H1 (cell line): ENCODE data around the gene HNRNPA3. TPM values are rescaled to one million over a fixed set of nuclear protein-coding genes. Genes with fewer than 3 reads are reported as not detected.

ENCODE experiments used
- CTCF ChIA-PET: fragments of 300-600 bp; sonication (Branson Sonifier 250); formaldehyde crosslinking; loops from one replicate; lab custom pipeline; 2021; ENCODE audit not compliant: partially characterized antibody; lab: Charles Lee
- POLR2A ChIA-PET: fragments of 300-600 bp; sonication (Branson Sonifier 250); formaldehyde crosslinking; loops from one replicate; lab custom pipeline; 2021; ENCODE audit warnings: inconsistent platforms; ENCODE audit not compliant: partially characterized antibody; lab: Charles Lee
- DNase-seq, 2 experiments: peaks; one replicate each; pipeline versions ENCODE4 v3.0.0 to v3.0.0-alpha.2; 2010 to 2022; ENCODE audit warnings: low spot score in 2 of 2, low read depth in 1 of 2, mixed read lengths in 1 of 2
- FAIRE-seq: peaks from 2 replicates; lab custom pipeline; 2011; peaks lifted over from hg19 to GRCh38; lab: Jason Lieb, UNC
- H2AFZ ChIP-seq: 2 replicates; pipeline ENCODE4 v1.8.1; 2012; ENCODE audit warnings: low read length, inconsistent platforms
- H2AK5ac ChIP-seq: 2 replicates; pipeline ENCODE4 v1.6.1; 2013; ENCODE audit warnings: low read depth, low read length
- H2BK120ac ChIP-seq: replicated peaks from 2 replicates; pipeline ENCODE3; 2013; ENCODE audit warnings: low read depth, low read length, inconsistent platforms
- H2BK12ac ChIP-seq: 2 replicates; pipeline ENCODE4 v1.6.1; 2013; ENCODE audit warnings: low read depth, low read length
- H2BK15ac ChIP-seq: 2 replicates; pipeline ENCODE4 v1.6.1; 2013; ENCODE audit warnings: low read length
- H2BK20ac ChIP-seq: 2 replicates; pipeline ENCODE4 v1.6.1; 2013; ENCODE audit warnings: low read length
- H2BK5ac ChIP-seq: 2 replicates; pipeline ENCODE4 v1.6.1; 2013; ENCODE audit warnings: low read depth, low read length
- H3K14ac ChIP-seq: 2 replicates; pipeline ENCODE4 v1.6.1; 2013; ENCODE audit warnings: inconsistent platforms; ENCODE audit not compliant: insufficient read length
- H3K18ac ChIP-seq: 2 replicates; pipeline ENCODE4 v1.6.1; 2013; ENCODE audit warnings: low read length; ENCODE audit errors: extremely low read depth
- H3K23ac ChIP-seq: 2 replicates; pipeline ENCODE4 v1.6.1; 2013; ENCODE audit warnings: inconsistent platforms; ENCODE audit not compliant: insufficient read length
- H3K23me2 ChIP-seq: 2 replicates; pipeline ENCODE4 v1.6.1; 2013; ENCODE audit warnings: low read depth, low read length
- H3K27ac ChIP-seq: 2 replicates; pipeline ENCODE4 v1.6.1; 2011; ENCODE audit warnings: low read depth, low read length, inconsistent platforms
- H3K27me3 ChIP-seq, 4 experiments: replicated peaks in 1 of 4; 1 replicate in 1 of 4; 2 replicates in 3 of 4; pipeline versions ENCODE4 v1.6.1 to v1.8.1; 2011 to 2013; ENCODE audit warnings: low read length in 3 of 4, mild to moderate bottlenecking in 3 of 4, inconsistent platforms in 2 of 4, mixed read lengths in 2 of 4, moderate library complexity in 1 of 4; ENCODE audit not compliant: control insufficient read depth in 3 of 4, insufficient read depth in 3 of 4; ENCODE audit errors: extremely low read depth in 1 of 4
- H3K36me3 ChIP-seq, 4 experiments: 2 replicates each; pipeline versions ENCODE4 v1.6.1 to v1.8.1; 2011 to 2013; ENCODE audit warnings: mild to moderate bottlenecking in 4 of 4, low read length in 3 of 4, moderate library complexity in 2 of 4, control low read depth in 1 of 4, inconsistent platforms in 1 of 4; ENCODE audit not compliant: insufficient read depth in 4 of 4, control insufficient read depth in 2 of 4
- H3K4ac ChIP-seq: replicated peaks from 2 replicates; pipeline ENCODE3; 2013; ENCODE audit warnings: low read length, low read depth, mixed read lengths, inconsistent platforms; ENCODE audit not compliant: insufficient read length
- H3K4me1 ChIP-seq, 4 experiments: replicated peaks in 1 of 4; 1 replicate in 1 of 4; 2 replicates in 3 of 4; pipeline versions ENCODE4 v1.6.1 to v1.8.1; 2011 to 2013; ENCODE audit warnings: low read length in 3 of 4, inconsistent platforms in 2 of 4, mixed read lengths in 1 of 4; ENCODE audit not compliant: insufficient read depth in 4 of 4, control insufficient read depth in 3 of 4
- H3K4me2 ChIP-seq, 2 experiments: 2 replicates each; pipeline versions ENCODE4 v1.6.1 to v1.8.1; 2011 to 2013; ENCODE audit warnings: low read depth in 2 of 2, low read length in 2 of 2, control low read depth in 1 of 2, inconsistent platforms in 1 of 2, mild to moderate bottlenecking in 1 of 2; ENCODE audit not compliant: insufficient read depth in 1 of 2
- H3K4me3 ChIP-seq, 4 experiments: fragments of 200-600, 300-600 bp in 1 of 4; sonication (generic), shearing (Covaris generic), sonication (Bioruptor Twin) in 1 of 4; 2 replicates each; pipeline versions ENCODE4 v1.5.1 to v1.8.1; 2011 to 2016; ENCODE audit warnings: low read length in 4 of 4, low read depth in 3 of 4, control low read depth in 2 of 4, inconsistent platforms in 2 of 4, mild to moderate bottlenecking in 2 of 4, mixed read lengths in 1 of 4, moderate library complexity in 1 of 4; ENCODE audit not compliant: insufficient read depth in 2 of 4; ENCODE audit errors: extremely low read depth in 1 of 4
- H3K56ac ChIP-seq: replicated peaks from 2 replicates; pipeline ENCODE3; 2013; ENCODE audit warnings: low read depth, mild to moderate bottlenecking, mixed read lengths, low read length, inconsistent platforms; ENCODE audit not compliant: insufficient read length
- H3K79me1 ChIP-seq: 2 replicates; pipeline ENCODE4 v1.6.1; 2013; ENCODE audit warnings: low read depth, low read length, control low read depth
- H3K79me2 ChIP-seq, 2 experiments: 2 replicates each; pipeline versions ENCODE4 v1.6.1 to v1.8.1; 2012 to 2013; ENCODE audit warnings: low read length in 2 of 2, mild to moderate bottlenecking in 2 of 2, inconsistent platforms in 1 of 2; ENCODE audit not compliant: insufficient read depth in 2 of 2, control insufficient read depth in 1 of 2
- H3K9ac ChIP-seq, 4 experiments: replicated peaks in 1 of 4; 1 replicate in 1 of 4; 2 replicates in 3 of 4; pipeline versions ENCODE4 v1.6.1 to v1.8.1; 2011 to 2013; ENCODE audit warnings: low read depth in 3 of 4, low read length in 3 of 4, control low read depth in 2 of 4, mild to moderate bottlenecking in 2 of 4, moderate library complexity in 2 of 4, inconsistent platforms in 1 of 4; ENCODE audit errors: extremely low read depth in 1 of 4
- H3K9me3 ChIP-seq, 2 experiments: 2 replicates each; pipeline versions ENCODE4 v1.6.1 to v1.8.1; 2012 to 2013; ENCODE audit warnings: mild to moderate bottlenecking in 2 of 2, moderate library complexity in 2 of 2, control low read depth in 1 of 2, inconsistent platforms in 1 of 2, low read depth in 1 of 2, low read length in 1 of 2, mixed read lengths in 1 of 2; ENCODE audit not compliant: insufficient read depth in 2 of 2
- H4K20me1 ChIP-seq, 2 experiments: replicated peaks in 1 of 2; 2 replicates each; pipeline versions ENCODE3 to v1.8.1; 2011 to 2013; ENCODE audit warnings: inconsistent platforms in 2 of 2, low read length in 2 of 2, mild to moderate bottlenecking in 1 of 2; ENCODE audit not compliant: insufficient read depth in 2 of 2, control insufficient read depth in 1 of 2
- H4K5ac ChIP-seq: 2 replicates; pipeline ENCODE4 v1.6.1; 2013; ENCODE audit warnings: low read length, low read depth, mixed read lengths, inconsistent platforms; ENCODE audit not compliant: insufficient read length
- H4K8ac ChIP-seq: 2 replicates; pipeline ENCODE4 v1.8.0; 2013; ENCODE audit warnings: mild to moderate bottlenecking, moderate library complexity, low read length, inconsistent platforms; ENCODE audit not compliant: insufficient read depth; ENCODE audit errors: extremely low read depth
- H4K91ac ChIP-seq: replicated peaks from 2 replicates; pipeline ENCODE3; 2013; ENCODE audit warnings: low read length, mixed read lengths, inconsistent platforms; ENCODE audit not compliant: insufficient read length
- ASH2L ChIP-seq: fragments of 200-600, 300-600 bp; sonication (generic); IDR thresholded peaks from one replicate; pipeline ENCODE4 v1.7.1; 2017; ENCODE audit warnings: low read length
- BACH1 ChIP-seq: IDR thresholded peaks from 2 replicates; pipeline ENCODE4 v1.6.1; 2012; ENCODE audit warnings: low read length, improper control_type of control experiment
- GABPA ChIP-seq: IDR thresholded peaks from 2 replicates; pipeline ENCODE4 v1.6.1; 2011; ENCODE audit warnings: mild to moderate bottlenecking, low read length, moderate library complexity, borderline replicate concordance; ENCODE audit not compliant: insufficient read depth
- PHF8 ChIP-seq: fragments of 200-600 bp; sonication (generic); conservative IDR thresholded peaks from 2 replicates; pipeline ENCODE4 v1.7.1; 2012; ENCODE audit warnings: low read depth, mild to moderate bottlenecking, inconsistent platforms, low read length, moderate library complexity
- POU5F1 ChIP-seq: IDR thresholded peaks from 2 replicates; pipeline ENCODE4 v1.6.1; 2011; ENCODE audit warnings: low read depth, mild to moderate bottlenecking, low read length, moderate library complexity
- RNF2 ChIP-seq: fragments of 200-900, 300-1000 bp; sonication (generic); IDR thresholded peaks from 2 replicates; pipeline ENCODE4 v1.7.1; 2016; ENCODE audit warnings: borderline replicate concordance, low read depth, mild to moderate bottlenecking, antibody characterized with exemption, low read length; ENCODE audit not compliant: poor library complexity, severe bottlenecking; ENCODE audit errors: missing control alignments
- SIN3A ChIP-seq, 2 experiments: IDR thresholded peaks in 1 of 2; conservative IDR thresholded peaks in 1 of 2; 2 replicates each; pipeline ENCODE4 v1.6.1; 2011 to 2012; ENCODE audit warnings: low read length in 2 of 2, improper control_type of control experiment in 1 of 2, low read depth in 1 of 2, mild to moderate bottlenecking in 1 of 2
- SP2 ChIP-seq: IDR thresholded peaks from 2 replicates; pipeline ENCODE4 v1.6.1; 2012; ENCODE audit warnings: mild to moderate bottlenecking, low read length, inconsistent platforms
- SRF ChIP-seq: IDR thresholded peaks from 2 replicates; pipeline ENCODE4 v1.6.1; 2011; ENCODE audit warnings: mild to moderate bottlenecking, low read depth, low read length, moderate library complexity
- TAF1 ChIP-seq: IDR thresholded peaks from 2 replicates; pipeline ENCODE4 v1.6.1; 2011; ENCODE audit warnings: mild to moderate bottlenecking, low read depth, low read length
- TBP ChIP-seq: IDR thresholded peaks from 2 replicates; pipeline ENCODE4 v1.6.1; 2011; ENCODE audit warnings: low read depth, low read length, improper control_type of control experiment
- TCF12 ChIP-seq: IDR thresholded peaks from 2 replicates; pipeline ENCODE4 v1.6.1; 2011; ENCODE audit warnings: low read depth, mild to moderate bottlenecking, low read length
- WGBS, 2 experiments: shearing (Covaris generic) in 1 of 2; methylation state at CpG; one replicate each; pipeline versions ENCODE4 v1.1.6 to v1.1.7; 2013 to 2015; ENCODE audit warnings: low lambda C conversion rate in 2 of 2, mixed read lengths in 2 of 2, inconsistent platforms in 1 of 2, low coverage in 1 of 2, missing lambda C conversion rate in 1 of 2; ENCODE audit not compliant: insufficient replicate concordance in 2 of 2, insufficient coverage in 1 of 2, insufficient read length in 1 of 2; ENCODE audit errors: extremely low coverage in 1 of 2, missing lambda C conversion rate in 1 of 2; 5-methylcytosine and 5-hydroxymethylcytosine counted together
- polyA plus RNA-seq, 7 experiments: library from polyadenylated mRNA; depleted of rRNA in 3 of 7; stranded (reverse) in 5 of 7; unstranded in 2 of 7; fragments of >200 nt in 5 of 7; fragments of 200-250 nt in 2 of 7; gene quantifications; 1 replicate in 5 of 7; 2 replicates in 1 of 7; 4 replicates in 1 of 7; pipeline versions ENCODE4 v1.2.1 to v1.2.3, GENCODE V29; 2011 to 2013; ENCODE audit warnings: missing spikeins in 2 of 7, mixed read lengths in 2 of 7
- total RNA-seq: library from RNA; stranded (reverse); fragmentation: NEBNext Ultra II Directional; extraction: Animal tissue kit (Norgen Biotek cat#: 25700); gene quantifications from 2 replicates; pipeline ENCODE4 v1.2.1, GENCODE V29; 2021
- TF ChIP-seq, protein P1 (sequence below): IDR thresholded peaks from 2 replicates; pipeline ENCODE4 v1.6.1; 2011; ENCODE audit warnings: low read depth, mild to moderate bottlenecking, low read length; ENCODE audit not compliant: insufficient read depth

HNRNPA3 gene
- total and polyA plus RNA-seq, 2 of the 8 experiments (the other 6 are each of a cell fraction or from before 2014, with no cell fraction given) = 66.1 to 408 TPM

DNA sequence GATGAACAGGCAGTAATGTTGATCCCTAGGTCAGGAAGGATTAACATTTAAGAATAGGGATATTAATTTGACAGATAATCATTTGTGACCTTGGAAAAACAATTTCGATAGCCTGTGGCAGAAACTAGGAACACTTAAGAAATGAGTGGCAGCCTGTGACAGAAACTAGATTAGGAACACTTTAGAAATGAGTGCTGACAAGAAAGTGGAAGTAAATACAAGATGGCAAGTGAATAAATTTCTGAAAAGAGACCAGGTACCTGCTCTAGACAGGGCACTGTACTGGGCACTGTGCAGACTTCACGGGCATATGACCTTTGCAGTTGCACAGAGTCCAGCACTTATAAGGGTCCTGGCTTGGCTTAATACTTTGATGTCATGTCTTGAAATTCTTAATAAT is 5.5 kb upstream of the HNRNPA3 start:
- Histone ChIP-seq H4K5ac (no peak overlapping the region), H3K79me2 (peaks cover 0 to 19% of the 10 kb centered on the region in 2 experiments; a peak in 2 of 4 replicates), H4K91ac (no peak overlapping the region), H4K8ac (no peak overlapping the region), H3K9me3 (no peaks in the 10 kb centered on the region), H2AK5ac (no peak overlapping the region), H2BK12ac (no peak overlapping the region), H3K4me1 (peaks cover 5 to 14% (median 10%) of the 10 kb centered on the region in 4 experiments; a peak in 6 of 7 replicates), H3K4ac (no peak overlapping the region), H2BK20ac (no peak overlapping the region), H2BK15ac (no peak overlapping the region), H3K27ac (no peak overlapping the region), H2AFZ (no peak overlapping the region), H3K36me3 (no peaks in the 10 kb centered on the region), H4K20me1 (peaks cover 0 to 1% of the 10 kb centered on the region in 2 experiments), H3K56ac (no peak overlapping the region), H3K18ac (no peak overlapping the region), H2BK120ac (no peak overlapping the region), H3K14ac (no peak overlapping the region), H3K4me2 (no peak overlapping the region), H3K23ac (no peak overlapping the region), H3K23me2 (peaks cover 1% of the 10 kb centered on the region), H3K27me3 (no peaks in the 10 kb centered on the region; a peak in 1 of 7 replicates), H3K79me1 (no peaks in the 10 kb centered on the region), H3K4me3 (no peak overlapping the region), H2BK5ac (no peak overlapping the region), H3K9ac (no peak overlapping the region)
- DNase-seq (no peak), FAIRE-seq (no peak)
- ChIA-PET CTCF (interaction anchor here (0.8 kb wide), 1 partner anchor 25 kb away, joined by 3 read pairs; no protein-coding TSS in a partner anchor), POLR2A (interaction anchor here (0.6 to 1.4 kb wide), 2 partner anchors 7 to 17 kb away, joined by 3 to 4 read pairs; no protein-coding TSS in a partner anchor)
- WGBS, 2 experiments = 81% methylated on average over 2 of the region's 2 CpGs; no CpG with 5 or more reads in 1 of the 2 experiments
- TF ChIP-seq RNF2 (no peak), GABPA (no peak), BACH1 (no peak), POU5F1 (no peak), SIN3A (conservative IDR thresholded peaks at IDR 0.05 in 1 of 2, IDR thresholded peaks at IDR 0.05 in 1 of 2; ENCODE audit: low read depth in 1 of 2, low read length in 2 of 2) (no peak), TAF1 (no peak), SP2 (no peak), TBP (no peak), PHF8 (no peak), TCF12 (no peak), ASH2L (no peak), SRF (no peak)
- TF ChIP-seq, protein P1, sequence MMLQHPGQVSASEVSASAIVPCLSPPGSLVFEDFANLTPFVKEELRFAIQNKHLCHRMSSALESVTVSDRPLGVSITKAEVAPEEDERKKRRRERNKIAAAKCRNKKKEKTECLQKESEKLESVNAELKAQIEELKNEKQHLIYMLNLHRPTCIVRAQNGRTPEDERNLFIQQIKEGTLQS = no peak
